K562 (cell line): ENCODE measurements around the gene TNFSF15. TPM values are rescaled to one million over a fixed set of nuclear protein-coding genes. Genes with fewer than 3 reads are reported as not detected.

Experiments used
- ATAC-seq: fragments of 200-7000 bp; cut with Tn5 transposase; 3 replicates; pipeline ENCODE4 v1.9.1; 2020; ENCODE audit warnings: moderate library complexity
- BruUV-seq: library from RNA; stranded (reverse); fragments of 400-500 nt; replicated peaks from 2 replicates; lab custom pipeline; 2021; lab: Mats Ljungman, UMichigan
- CTCF ChIA-PET: fragments of 300-600 bp; formaldehyde crosslinking; extraction: SDS; loops from one replicate; lab custom pipeline; 2021; ENCODE audit warnings: low intra/inter-chr PET ratio; lab: Yijun Ruan, JAX
- POLR2A ChIA-PET: fragments of 300-600, 350-650 bp; sonication (Branson Sonifier 250); formaldehyde crosslinking; extraction: SDS; loops from one replicate; lab custom pipeline; 2021; ENCODE audit warnings: antibody characterized with exemption, inconsistent platforms; lab: Yijun Ruan, JAX
- DNase-seq, 4 experiments: peaks; one replicate each; pipeline versions ENCODE4 v3.0.0 to v3.0.0-alpha.2; 2011 to 2018; ENCODE audit warnings: low spot score in 3 of 4, mixed read lengths in 3 of 4; ENCODE audit errors: extremely low read depth in 1 of 4
- FAIRE-seq: peaks from 2 replicates; lab custom pipeline; 2011; peaks lifted over from hg19 to GRCh38; lab: Jason Lieb, UNC
- H2AFZ ChIP-seq: 2 replicates; pipeline ENCODE4 v1.6.0; 2011; ENCODE audit warnings: low read depth, low read length, control low read depth, inconsistent platforms
- H3K27ac ChIP-seq: fragments of 200-600 bp; 3 replicates; pipeline ENCODE4 v1.8.0; 2011; ENCODE audit warnings: low read depth, mild to moderate bottlenecking, control low read depth, inconsistent platforms, low read length, moderate library complexity, mixed read lengths; ENCODE audit errors: extremely low read depth
- H3K27me3 ChIP-seq, 2 experiments: fragments of 300-600 bp in 1 of 2; 2 replicates in 1 of 2; 3 replicates in 1 of 2; pipeline versions ENCODE4 v1.6.0 to v1.8.0; 2011; ENCODE audit warnings: inconsistent platforms in 2 of 2, low read length in 2 of 2, mild to moderate bottlenecking in 1 of 2, mixed read lengths in 1 of 2, moderate library complexity in 1 of 2; ENCODE audit not compliant: control insufficient read depth in 2 of 2, insufficient read depth in 2 of 2
- H3K36me3 ChIP-seq: fragments of 300-600 bp; 3 replicates; pipeline ENCODE4 v1.8.0; 2011; ENCODE audit warnings: mild to moderate bottlenecking, low read length, inconsistent platforms; ENCODE audit not compliant: control insufficient read depth, insufficient read depth
- H3K4me1 ChIP-seq, 2 experiments: fragments of 200-600 bp in 1 of 2; replicated peaks in 1 of 2; 2 replicates in 1 of 2; 3 replicates in 1 of 2; pipeline versions ENCODE4 v1.5.1 to v1.8.0; 2011; ENCODE audit warnings: inconsistent platforms in 2 of 2, low read length in 2 of 2, mild to moderate bottlenecking in 1 of 2, mixed read lengths in 1 of 2, moderate library complexity in 1 of 2; ENCODE audit not compliant: control insufficient read depth in 2 of 2, insufficient read depth in 2 of 2
- H3K4me2 ChIP-seq: 2 replicates; pipeline ENCODE4 v1.6.1; 2011; ENCODE audit warnings: low read length, control low read depth, inconsistent platforms, mixed read lengths; ENCODE audit not compliant: insufficient read depth
- H3K4me3 ChIP-seq: fragments of 200-600 bp; sonication (generic), shearing (Covaris generic); 2 replicates; pipeline ENCODE4 v1.5.1; 2016; ENCODE audit warnings: control low read depth, inconsistent platforms
- H3K79me2 ChIP-seq: fragments of 200-600 bp; 3 replicates; pipeline ENCODE4 v1.8.0; 2011; ENCODE audit warnings: low read length, inconsistent platforms; ENCODE audit not compliant: control insufficient read depth, insufficient read depth
- H3K9ac ChIP-seq, 2 experiments: 2 replicates each; pipeline versions ENCODE4 v1.6.0 to v1.6.1; 2011; ENCODE audit warnings: low read depth in 2 of 2, low read length in 2 of 2, control low read depth in 1 of 2, inconsistent platforms in 1 of 2, mild to moderate bottlenecking in 1 of 2, mixed read lengths in 1 of 2; ENCODE audit not compliant: insufficient read depth in 1 of 2
- H3K9me1 ChIP-seq: one replicate; pipeline ENCODE4 v1.6.0; 2011; ENCODE audit warnings: inconsistent platforms, mild to moderate bottlenecking, low read length, moderate library complexity; ENCODE audit not compliant: control insufficient read depth, insufficient read depth
- H3K9me3 ChIP-seq: replicated peaks from 2 replicates; pipeline ENCODE4 v1.5.1; 2011; ENCODE audit warnings: low read depth, low read length, inconsistent platforms; ENCODE audit not compliant: control insufficient read depth, insufficient read depth
- H4K20me1 ChIP-seq: replicated peaks from 2 replicates; pipeline ENCODE4 v1.6.1; 2011; ENCODE audit warnings: low read length, inconsistent platforms, mixed read lengths; ENCODE audit not compliant: control insufficient read depth, insufficient read depth
- CREB1 ChIP-seq, 2 experiments: sonication (generic) in 1 of 2; formaldehyde crosslinking in 1 of 2; IDR thresholded peaks; 2 replicates each; pipeline versions ENCODE4 v1.6.1 to v1.8.0; 2012 to 2022; ENCODE audit warnings: inconsistent platforms in 1 of 2, mild to moderate bottlenecking in 1 of 2, missing genetic modification reagents in 1 of 2, moderate library complexity in 1 of 2
- DIDO1 ChIP-seq: fragments of 450-650 bp; IDR thresholded peaks from 2 replicates; pipeline ENCODE4 v1.6.1; 2016; ENCODE audit warnings: low read depth, missing biosample characterization, missing genetic modification characterization
- MCM2 ChIP-seq: fragments of 450-650 bp; IDR thresholded peaks from 2 replicates; pipeline ENCODE4 v1.6.1; 2017; ENCODE audit warnings: low read depth, mild to moderate bottlenecking
- SP2 ChIP-seq: IDR thresholded peaks from 2 replicates; pipeline ENCODE4 v1.6.1; 2011; ENCODE audit warnings: mild to moderate bottlenecking, low read depth, low read length, moderate library complexity; ENCODE audit not compliant: poor library complexity, severe bottlenecking; ENCODE audit errors: extremely low read depth
- SRSF1 ChIP-seq: fragments of 200-400 bp; formaldehyde crosslinking; IDR thresholded peaks from 2 replicates; pipeline ENCODE4 v1.6.1; 2017; ENCODE audit warnings: mild to moderate bottlenecking, low read depth, low read length, moderate library complexity
- ZKSCAN8 ChIP-seq: fragments of 200-800 bp; sonication (Bioruptor generic); IDR thresholded peaks from 2 replicates; pipeline ENCODE4 v1.6.1; 2016; ENCODE audit warnings: missing genetic modification characterization, missing compliant biosample characterization
- WGBS: fragments of 100-300 bp; shearing (Covaris generic); methylation state at CpG from one replicate; pipeline ENCODE4 v1.1.6; 2016; ENCODE audit warnings: low coverage, mixed read lengths; ENCODE audit not compliant: insufficient coverage; ENCODE audit errors: missing lambda C conversion rate; 5-methylcytosine and 5-hydroxymethylcytosine counted together
- in situ Hi-C: fragments of 300-500 bp; cut with MboI; formaldehyde crosslinking; loops from 4 replicates; pipeline ENCODE4 v1.15.0; 2018; ENCODE audit warnings: inconsistent platforms, mixed read lengths
- intact Hi-C: fragments of 100-400 bp; cut with micrococcal nuclease; formaldehyde crosslinking; loops from 2 replicates; pipeline ENCODE4 v1.14.2; 2022
- polyA plus RNA-seq, 8 experiments: library from polyadenylated mRNA; depleted of rRNA in 4 of 8; stranded (reverse) in 5 of 8; unstranded in 3 of 8; fragments of >200 nt; fragmentation: Nextera tagmentation in 2 of 8; fragmentation: Illumina TruSeq in 1 of 8; extraction: Ambion mirVana in 2 of 8; extraction: Trizol in 1 of 8; gene quantifications; 2 replicates each; pipeline versions ENCODE4 v1.2.1 to v1.2.3, GENCODE V29; 2011 to 2014; ENCODE audit warnings: inconsistent platforms in 1 of 8, missing spikeins in 1 of 8
- total RNA-seq, 7 experiments: library from RNA; depleted of rRNA in 6 of 7; stranded (reverse); fragments of >200 nt in 6 of 7; fragmentation: Illumina TruSeq in 2 of 7; extraction: Trizol in 2 of 7; gene quantifications; 2 replicates each; pipeline versions ENCODE4 v1.2.1 to v1.2.3, GENCODE V29; 2011 to 2021; ENCODE audit warnings: low replicate concordance in 1 of 7
- TF ChIP-seq, protein P1 (sequence below): fragments of 200-400 bp; formaldehyde crosslinking; IDR thresholded peaks from 2 replicates; pipeline ENCODE4 v1.6.1; 2017; ENCODE audit warnings: mild to moderate bottlenecking, low read depth, low read length, moderate library complexity
- TF ChIP-seq, protein P2 (sequence below): fragments of 250-450 bp; sonication (Bioruptor Pico); IDR thresholded peaks from 2 replicates; pipeline ENCODE4 v1.9.0; 2021; ENCODE audit warnings: mild to moderate bottlenecking, inconsistent platforms

TNFSF15 gene
- total and polyA plus RNA-seq, 9 of the 15 experiments (the other 6 are each of a cell fraction or from before 2014, with no cell fraction given): not detected

DNA sequence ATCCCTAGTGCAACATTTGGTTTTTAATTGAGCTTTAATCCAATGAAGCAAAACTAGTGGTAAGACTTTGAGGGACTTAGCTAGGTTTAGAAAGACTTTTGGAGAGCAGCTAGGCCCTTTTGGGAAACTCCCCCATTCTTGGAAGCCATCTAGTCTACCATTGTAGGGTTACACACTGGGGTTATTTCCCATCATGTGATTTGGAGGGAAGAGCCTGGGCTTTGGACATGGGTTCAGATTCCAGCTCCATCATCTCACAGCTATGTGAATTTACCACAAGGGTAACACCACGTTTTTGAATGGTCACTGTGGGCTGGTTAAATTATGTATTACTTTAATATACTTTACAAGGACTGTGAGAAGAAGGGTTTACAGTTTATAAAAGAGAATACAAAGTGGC lies 18.3 kb upstream of the TNFSF15 start (continued):
- TF ChIP-seq, protein P1, sequence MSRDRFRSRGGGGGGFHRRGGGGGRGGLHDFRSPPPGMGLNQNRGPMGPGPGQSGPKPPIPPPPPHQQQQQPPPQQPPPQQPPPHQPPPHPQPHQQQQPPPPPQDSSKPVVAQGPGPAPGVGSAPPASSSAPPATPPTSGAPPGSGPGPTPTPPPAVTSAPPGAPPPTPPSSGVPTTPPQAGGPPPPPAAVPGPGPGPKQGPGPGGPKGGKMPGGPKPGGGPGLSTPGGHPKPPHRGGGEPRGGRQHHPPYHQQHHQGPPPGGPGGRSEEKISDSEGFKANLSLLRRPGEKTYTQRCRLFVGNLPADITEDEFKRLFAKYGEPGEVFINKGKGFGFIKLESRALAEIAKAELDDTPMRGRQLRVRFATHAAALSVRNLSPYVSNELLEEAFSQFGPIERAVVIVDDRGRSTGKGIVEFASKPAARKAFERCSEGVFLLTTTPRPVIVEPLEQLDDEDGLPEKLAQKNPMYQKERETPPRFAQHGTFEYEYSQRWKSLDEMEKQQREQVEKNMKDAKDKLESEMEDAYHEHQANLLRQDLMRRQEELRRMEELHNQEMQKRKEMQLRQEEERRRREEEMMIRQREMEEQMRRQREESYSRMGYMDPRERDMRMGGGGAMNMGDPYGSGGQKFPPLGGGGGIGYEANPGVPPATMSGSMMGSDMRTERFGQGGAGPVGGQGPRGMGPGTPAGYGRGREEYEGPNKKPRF: no peak
- TF ChIP-seq SRSF1 (no peak), ZKSCAN8 (CRISPR knock-in tag) (no peak)

DNA sequence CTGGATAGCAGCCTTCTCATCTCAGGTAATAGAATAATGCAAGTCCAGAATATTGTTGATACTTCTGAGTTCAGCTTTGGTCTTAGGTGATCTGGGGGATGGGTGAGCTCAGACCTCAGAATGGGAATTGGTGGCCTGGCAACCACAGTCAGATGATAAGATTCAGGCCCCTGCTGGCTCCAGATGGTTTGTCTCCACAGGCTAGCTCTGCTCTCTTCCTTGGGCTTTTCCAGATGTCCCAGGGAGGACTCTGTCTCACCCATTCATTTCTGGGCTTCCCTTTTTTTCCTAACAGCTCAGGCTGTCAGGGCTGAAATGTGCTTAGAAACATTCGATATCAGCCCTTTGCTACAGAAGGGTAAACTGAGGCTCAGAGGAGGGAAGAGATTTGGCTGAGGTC lies 17.6 kb upstream of the TNFSF15 start:
- ChIA-PET POLR2A (interaction anchor here (0.6 to 0.7 kb wide), 2 partner anchors 11 to 57 kb away, joined by 4 to 5 read pairs; no protein-coding TSS in a partner anchor), CTCF (no interaction called here)
- TF ChIP-seq MCM2: no peak
- TF ChIP-seq SP2: no peak
- no peak for TF ChIP-seq DIDO1 (tag)
- no peak for TF ChIP-seq CREB1 (IDR thresholded peaks at IDR 0.05)
- no peak for TF ChIP-seq CREB1 (CRISPR knock-in tag; IDR thresholded peaks at IDR 0.05)
- TF ChIP-seq, protein P2, sequence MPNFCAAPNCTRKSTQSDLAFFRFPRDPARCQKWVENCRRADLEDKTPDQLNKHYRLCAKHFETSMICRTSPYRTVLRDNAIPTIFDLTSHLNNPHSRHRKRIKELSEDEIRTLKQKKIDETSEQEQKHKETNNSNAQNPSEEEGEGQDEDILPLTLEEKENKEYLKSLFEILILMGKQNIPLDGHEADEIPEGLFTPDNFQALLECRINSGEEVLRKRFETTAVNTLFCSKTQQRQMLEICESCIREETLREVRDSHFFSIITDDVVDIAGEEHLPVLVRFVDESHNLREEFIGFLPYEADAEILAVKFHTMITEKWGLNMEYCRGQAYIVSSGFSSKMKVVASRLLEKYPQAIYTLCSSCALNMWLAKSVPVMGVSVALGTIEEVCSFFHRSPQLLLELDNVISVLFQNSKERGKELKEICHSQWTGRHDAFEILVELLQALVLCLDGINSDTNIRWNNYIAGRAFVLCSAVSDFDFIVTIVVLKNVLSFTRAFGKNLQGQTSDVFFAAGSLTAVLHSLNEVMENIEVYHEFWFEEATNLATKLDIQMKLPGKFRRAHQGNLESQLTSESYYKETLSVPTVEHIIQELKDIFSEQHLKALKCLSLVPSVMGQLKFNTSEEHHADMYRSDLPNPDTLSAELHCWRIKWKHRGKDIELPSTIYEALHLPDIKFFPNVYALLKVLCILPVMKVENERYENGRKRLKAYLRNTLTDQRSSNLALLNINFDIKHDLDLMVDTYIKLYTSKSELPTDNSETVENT (CRISPR knock-in tag): no peak
- WGBS: 0% methylated on average over 1 of the region's 1 CpG
- H4K20me1 ChIP-seq: no peaks in the 10 kb centered on the region
- H3K4me2 ChIP-seq: no peak overlapping the region
- no peak overlapping the region for H3K9ac ChIP-seq
- H3K36me3 ChIP-seq: no peaks in the 10 kb centered on the region
- H3K9me3 ChIP-seq: no peaks in the 10 kb centered on the region
- no peaks in the 10 kb centered on the region for H3K27me3 ChIP-seq
- BruUV-seq: no TSS peak
- FAIRE-seq: no peak
- intact Hi-C loops (no loop called here), in situ Hi-C loops (no loop called here)
- no peak overlapping the region for H2AFZ ChIP-seq
- H3K79me2 ChIP-seq: no peaks in the 10 kb centered on the region
- no peak for ATAC-seq
- no peaks in the 10 kb centered on the region for H3K9me1 ChIP-seq
- DNase-seq: no peak
- no peak overlapping the region for H3K4me3 ChIP-seq
- H3K4me1 ChIP-seq: no peaks in the 10 kb centered on the region
- H3K27ac ChIP-seq: no peak overlapping the region
